Colonic mucosa (tissue), 4 donors: ENCODE results near the gene SSBP4. TPM values are rescaled to one million over a fixed set of nuclear protein-coding genes. Genes with fewer than 3 reads are reported as not detected.

ENCODE experiments used
- DNase-seq: peaks from one replicate; pipeline ENCODE4 v3.0.0-alpha.2; 2020
- H3K27ac ChIP-seq: fragments of 200-600 bp; one replicate; pipeline ENCODE4 v1.8.0; 2021
- H3K27me3 ChIP-seq: fragments of 200-600 bp; one replicate; pipeline ENCODE4 v1.8.0; 2021
- H3K36me3 ChIP-seq: fragments of 200-600 bp; one replicate; pipeline ENCODE4 v1.8.0; 2021
- H3K4me1 ChIP-seq: fragments of 200-600 bp; one replicate; pipeline ENCODE4 v1.8.0; 2021; ENCODE audit warnings: mild to moderate bottlenecking
- H3K4me3 ChIP-seq: fragments of 200-600 bp; one replicate; pipeline ENCODE4 v1.8.0; 2021
- H3K9ac ChIP-seq, 2 donors: one replicate each; pipeline ENCODE4 v1.7.0; 2013; ENCODE audit warnings: control low read depth in 2 of 2, low read depth in 2 of 2, low read length in 2 of 2
- H3K9me3 ChIP-seq: fragments of 200-600 bp; one replicate; pipeline ENCODE4 v1.8.0; 2021
- intact Hi-C: fragments of 100-400 bp; cut with DNase I; formaldehyde crosslinking; loops from one replicate; pipeline ENCODE4 v1.14.1; 2022
- total RNA-seq, 2 donors: library from RNA; stranded (reverse); fragmentation: NEBNext Ultra II Directional in 1 of 2; extraction: Animal tissue kit (Norgen Biotek cat#: 25700) in 1 of 2; gene quantifications; one replicate each; pipeline ENCODE4 v1.2.1, GENCODE V29; 2021
- TF ChIP-seq, protein P1 (sequence below): fragments of 200-600 bp; IDR thresholded peaks from one replicate; pipeline ENCODE4 v1.8.0; 2022; ENCODE audit warnings: antibody characterized with exemption, mild to moderate bottlenecking
- donor health status: healthy.
- donor health status: DM: no; HTN: no; CAD: no.
- donor health status: DM: no; HTN: no; CAD: no.

SSBP4 gene
- total RNA-seq, 2 donors from 2014 or later: 40.1 to 77.3 TPM

- DNase-seq: no peak
- Histone ChIP-seq H3K4me1 (peaks cover 6% of the 10 kb centered on the region), H3K4me3 (no peak overlapping the region), H3K27me3 (no peaks in the 10 kb centered on the region), H3K9ac (no peak overlapping the region), H3K27ac (no peak overlapping the region), H3K36me3 (no peaks in the 10 kb centered on the region), H3K9me3 (no peaks in the 10 kb centered on the region)
- intact Hi-C loops: no loop called here
- TF ChIP-seq, protein P1, sequence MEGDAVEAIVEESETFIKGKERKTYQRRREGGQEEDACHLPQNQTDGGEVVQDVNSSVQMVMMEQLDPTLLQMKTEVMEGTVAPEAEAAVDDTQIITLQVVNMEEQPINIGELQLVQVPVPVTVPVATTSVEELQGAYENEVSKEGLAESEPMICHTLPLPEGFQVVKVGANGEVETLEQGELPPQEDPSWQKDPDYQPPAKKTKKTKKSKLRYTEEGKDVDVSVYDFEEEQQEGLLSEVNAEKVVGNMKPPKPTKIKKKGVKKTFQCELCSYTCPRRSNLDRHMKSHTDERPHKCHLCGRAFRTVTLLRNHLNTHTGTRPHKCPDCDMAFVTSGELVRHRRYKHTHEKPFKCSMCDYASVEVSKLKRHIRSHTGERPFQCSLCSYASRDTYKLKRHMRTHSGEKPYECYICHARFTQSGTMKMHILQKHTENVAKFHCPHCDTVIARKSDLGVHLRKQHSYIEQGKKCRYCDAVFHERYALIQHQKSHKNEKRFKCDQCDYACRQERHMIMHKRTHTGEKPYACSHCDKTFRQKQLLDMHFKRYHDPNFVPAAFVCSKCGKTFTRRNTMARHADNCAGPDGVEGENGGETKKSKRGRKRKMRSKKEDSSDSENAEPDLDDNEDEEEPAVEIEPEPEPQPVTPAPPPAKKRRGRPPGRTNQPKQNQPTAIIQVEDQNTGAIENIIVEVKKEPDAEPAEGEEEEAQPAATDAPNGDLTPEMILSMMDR: no peak
Measured at GRCh38 chr19:18431351-18432197, 12.4 kb downstream of the SSBP4 start.

GRCh38 chr19:18432275-18433014 is 13.2 kb downstream of the SSBP4 start:
- TF ChIP-seq, protein P1: no peak
- no peak overlapping the region for H3K27ac ChIP-seq

GRCh38 chr19:18433015-18433691 is 14.0 kb downstream of the SSBP4 start:
- no peak overlapping the region for H3K27ac ChIP-seq
- no peaks in the 10 kb centered on the region for H3K27me3 ChIP-seq
- H3K9me3 ChIP-seq: no peaks in the 10 kb centered on the region
- peaks cover 8% of the 10 kb centered on the region for H3K4me1 ChIP-seq
- no peak for DNase-seq
- intact Hi-C loops: no loop called here
- peak overlapping the region; percentile 22 for H3K4me3 ChIP-seq
- no peaks in the 10 kb centered on the region for H3K36me3 ChIP-seq
- H3K9ac ChIP-seq: peak overlapping the region in 1 of 2 donors; percentile 60
- TF ChIP-seq, protein P1: no peak

More at GRCh38 chr19:18432275-18433014, 13.2 kb downstream of the SSBP4 start:
- Histone ChIP-seq H3K27me3 (no peaks in the 10 kb centered on the region), H3K9me3 (no peaks in the 10 kb centered on the region), H3K9ac (peak overlapping the region; percentile 14 to 60), H3K4me1 (peaks cover 8% of the 10 kb centered on the region), H3K4me3 (no peak overlapping the region), H3K36me3 (no peaks in the 10 kb centered on the region)
- intact Hi-C loops: no loop called here
- DNase-seq: no peak

- intact Hi-C loops: no loop called here
- no peak for DNase-seq
- Histone ChIP-seq H3K27ac (no peak overlapping the region), H3K4me3 (peak overlapping the region; percentile 22), H3K27me3 (no peaks in the 10 kb centered on the region), H3K36me3 (no peaks in the 10 kb centered on the region), H3K9me3 (no peaks in the 10 kb centered on the region), H3K9ac (peak overlapping the region in 1 of 2 donors; percentile 35), H3K4me1 (peaks cover 14% of the 10 kb centered on the region)
- TF ChIP-seq, protein P1: no peak
Measured at GRCh38 chr19:18433735-18434398, 14.7 kb downstream of the SSBP4 start.
